Activated naive CD4-positive, alpha-beta T cell treated with anti-CD3 and anti-CD28 coated beads, Interleukin-2, amount 10 ng/mL, durations not matched to agents 7 days and 5 days (primary cell): ENCODE measurements around the gene KRT17.
"Not testable (repeated sequence)": the region's sequence is repeated elsewhere in the genome, so short reads cannot be mapped to it uniquely, and the experiment has no call there.

Experiments
- CTCF ChIA-PET: fragments of 350-600 bp; sonication (Branson Sonifier 250); formaldehyde crosslinking; loops from one replicate; lab custom pipeline; 2021; ENCODE audit warnings: antibody characterized with exemption; lab: Charles Lee
- DNase-seq: peaks from one replicate; pipeline ENCODE4 v3.0.0-alpha.2; 2020
- H3K27ac Mint-ChIP-seq: one replicate; pipeline ENCODE4 v1.8.0; 2021; ENCODE audit warnings: mild to moderate bottlenecking, moderate library complexity, mixed read lengths
- H3K27me3 Mint-ChIP-seq: one replicate; pipeline ENCODE4 v1.8.0; 2021; ENCODE audit warnings: mild to moderate bottlenecking, mixed read lengths
- H3K36me3 Mint-ChIP-seq: one replicate; pipeline ENCODE4 v1.8.0; 2021; ENCODE audit warnings: mixed read lengths
- H3K4me1 Mint-ChIP-seq: one replicate; pipeline ENCODE4 v1.8.0; 2021; ENCODE audit warnings: mixed read lengths
- H3K4me3 Mint-ChIP-seq: one replicate; pipeline ENCODE4 v1.8.0; 2021; ENCODE audit warnings: mild to moderate bottlenecking, moderate library complexity, mixed read lengths
- H3K9me3 Mint-ChIP-seq: one replicate; pipeline ENCODE4 v1.8.0; 2021; ENCODE audit warnings: mixed read lengths

Gene KRT17

GRCh38 chr17:41634639-41635038 lies 10.3 kb upstream of the KRT17 start:
- DNase-seq: no peak
- CTCF ChIA-PET: interaction anchor here (0.8 to 1.2 kb wide), 2 partner anchors 14 to 85 kb away, joined by 3 to 4 read pairs; no protein-coding TSS in a partner anchor
- H3K27ac Mint-ChIP-seq: no peak overlapping the region
- no peaks in the 10 kb centered on the region for H3K4me1 Mint-ChIP-seq
- no peaks in the 10 kb centered on the region for H3K36me3 Mint-ChIP-seq
- no peaks in the 10 kb centered on the region for H3K9me3 Mint-ChIP-seq
- H3K27me3 Mint-ChIP-seq: no peaks in the 10 kb centered on the region
- no peak overlapping the region for H3K4me3 Mint-ChIP-seq

GRCh38 chr17:41633556-41634199 lies 9.3 kb upstream of the KRT17 start:
- no peaks in the 10 kb centered on the region for H3K27me3 Mint-ChIP-seq
- H3K27ac Mint-ChIP-seq: no peak overlapping the region
- no peak overlapping the region for H3K4me3 Mint-ChIP-seq
- CTCF ChIA-PET: interaction anchor here (0.8 to 1.2 kb wide), 2 partner anchors 15 to 84 kb away, joined by 3 to 4 read pairs; no protein-coding TSS in a partner anchor
- no peaks in the 10 kb centered on the region for H3K9me3 Mint-ChIP-seq
- H3K4me1 Mint-ChIP-seq: no peaks in the 10 kb centered on the region
- no peaks in the 10 kb centered on the region for H3K36me3 Mint-ChIP-seq
- DNase-seq: peak; percentile 32

- H3K27me3 Mint-ChIP-seq: no peaks in the 10 kb centered on the region
- CTCF ChIA-PET: no interaction called here
Observed at GRCh38 chr17:41632482-41633105, 8.2 kb upstream of the KRT17 start.

GRCh38 chr17:41631898-41632285 lies 7.5 kb upstream of the KRT17 start:
- H3K36me3 Mint-ChIP-seq: no peaks in the 10 kb centered on the region
- H3K27me3 Mint-ChIP-seq: no peaks in the 10 kb centered on the region
- H3K27ac Mint-ChIP-seq: no peak overlapping the region
- CTCF ChIA-PET: no interaction called here
- no peaks in the 10 kb centered on the region for H3K4me1 Mint-ChIP-seq
- no peak overlapping the region for H3K4me3 Mint-ChIP-seq
- H3K9me3 Mint-ChIP-seq: no peaks in the 10 kb centered on the region
- DNase-seq: no peak

More at GRCh38 chr17:41632482-41633105, 8.2 kb upstream of the KRT17 start:
- no peak overlapping the region for H3K4me3 Mint-ChIP-seq
- H3K36me3 Mint-ChIP-seq: no peaks in the 10 kb centered on the region
- DNase-seq: no peak
- H3K9me3 Mint-ChIP-seq: no peaks in the 10 kb centered on the region
- no peaks in the 10 kb centered on the region for H3K4me1 Mint-ChIP-seq
- H3K27ac Mint-ChIP-seq: no peak overlapping the region

GRCh38 chr17:41631025-41631897 lies 6.9 kb upstream of the KRT17 start:
- Mint-ChIP-seq H3K27ac (no peak overlapping the region), H3K9me3 (no peaks in the 10 kb centered on the region), H3K4me3 (no peak overlapping the region), H3K4me1 (no peaks in the 10 kb centered on the region), H3K27me3 (no peaks in the 10 kb centered on the region), H3K36me3 (no peaks in the 10 kb centered on the region)
- no peak for DNase-seq
- CTCF ChIA-PET: no interaction called here

- no peaks in the 10 kb centered on the region for H3K4me1 Mint-ChIP-seq
- DNase-seq: no peak
- no peaks in the 10 kb centered on the region for H3K27me3 Mint-ChIP-seq
- H3K4me3 Mint-ChIP-seq: no peak overlapping the region
- no peaks in the 10 kb centered on the region for H3K36me3 Mint-ChIP-seq
- H3K9me3 Mint-ChIP-seq: no peaks in the 10 kb centered on the region
- CTCF ChIA-PET: no interaction called here
- H3K27ac Mint-ChIP-seq: no peak overlapping the region
Observed at GRCh38 chr17:41629826-41630670, 5.7 kb upstream of the KRT17 start.

- Mint-ChIP-seq H3K9me3 (no peaks in the 10 kb centered on the region), H3K27me3 (no peaks in the 10 kb centered on the region), H3K36me3 (no peaks in the 10 kb centered on the region), H3K27ac (no peak overlapping the region), H3K4me1 (no peaks in the 10 kb centered on the region), H3K4me3 (no peak overlapping the region)
- CTCF ChIA-PET: no interaction called here
- DNase-seq: no peak
Observed at GRCh38 chr17:41629316-41629715, 4.9 kb upstream of the KRT17 start.

GRCh38 chr17:41628621-41629255 lies 4.4 kb upstream of the KRT17 start:
- DNase-seq, H3K4me1 Mint-ChIP-seq, H3K4me3 Mint-ChIP-seq, H3K27me3 Mint-ChIP-seq, H3K9me3 Mint-ChIP-seq, H3K36me3 Mint-ChIP-seq, H3K27ac Mint-ChIP-seq, CTCF ChIA-PET: not testable (repeated sequence)

GRCh38 chr17:41628073-41628370 lies 3.6 kb upstream of the KRT17 start:
- H3K4me1 Mint-ChIP-seq, H3K4me3 Mint-ChIP-seq, H3K36me3 Mint-ChIP-seq, H3K27ac Mint-ChIP-seq, H3K9me3 Mint-ChIP-seq, H3K27me3 Mint-ChIP-seq, DNase-seq, CTCF ChIA-PET: not testable (repeated sequence)

GRCh38 chr17:41627316-41628072 lies 3.1 kb upstream of the KRT17 start:
- peaks cover 4% of the 10 kb centered on the region for H3K27me3 Mint-ChIP-seq
- H3K4me1 Mint-ChIP-seq: no peaks in the 10 kb centered on the region
- no peaks in the 10 kb centered on the region for H3K36me3 Mint-ChIP-seq
- CTCF ChIA-PET: no interaction called here
- no peak overlapping the region for H3K4me3 Mint-ChIP-seq
- H3K9me3 Mint-ChIP-seq: no peaks in the 10 kb centered on the region
- no peak for DNase-seq
- no peak overlapping the region for H3K27ac Mint-ChIP-seq

- H3K4me1 Mint-ChIP-seq, H3K36me3 Mint-ChIP-seq, H3K27ac Mint-ChIP-seq, H3K27me3 Mint-ChIP-seq, DNase-seq, H3K9me3 Mint-ChIP-seq, CTCF ChIA-PET, H3K4me3 Mint-ChIP-seq: not testable (repeated sequence)
Observed at GRCh38 chr17:41626914-41627295, 2.5 kb upstream of the KRT17 start.

GRCh38 chr17:41626028-41626913 lies 1.9 kb upstream of the KRT17 start:
- H3K27ac Mint-ChIP-seq, H3K4me1 Mint-ChIP-seq, DNase-seq, H3K4me3 Mint-ChIP-seq, H3K27me3 Mint-ChIP-seq, H3K36me3 Mint-ChIP-seq, H3K9me3 Mint-ChIP-seq, CTCF ChIA-PET: not testable (repeated sequence)
